ENCODE measurements around the gene FBXW7. TPM values are rescaled to one million over a fixed set of nuclear protein-coding genes. Genes with fewer than 3 reads are reported as not detected.

The FBXW7 gene
- total and polyA plus RNA-seq, 2 of the 8 experiments (the other 6 are each of a cell fraction or from before 2014, with no cell fraction given): 6.0 to 26.7 TPM

GRCh38 chr4:152316969-152317368 lies 218.9 kb downstream of the FBXW7 start:
- H3K4me2 ChIP-seq (ENCODE audit: insufficient read depth in 1 of 2, low read depth in 2 of 2, low read length in 2 of 2): no peak overlapping the region
- no peak overlapping the region for H2BK12ac ChIP-seq (ENCODE audit: low read depth, low read length)
- no peak overlapping the region for H2AFZ ChIP-seq (ENCODE audit: low read length)
- no peak overlapping the region for H2BK20ac ChIP-seq (ENCODE audit: low read length)
- no peaks in the 10 kb centered on the region for H3K27me3 ChIP-seq (replicated peaks in 1 of 4; ENCODE audit: control insufficient read depth in 3 of 4, extremely low read depth in 1 of 4, insufficient read depth in 3 of 4, low read length in 3 of 4)
- H3K4ac ChIP-seq (replicated peaks; ENCODE audit: insufficient read length, low read depth, low read length): no peak overlapping the region
- H3K18ac ChIP-seq (ENCODE audit: extremely low read depth, low read length): no peak overlapping the region
- POLR2A ChIA-PET (ENCODE audit: partially characterized antibody): no interaction called here
- no peaks in the 10 kb centered on the region for H3K23me2 ChIP-seq (ENCODE audit: low read depth, low read length)
- H4K5ac ChIP-seq (ENCODE audit: insufficient read length, low read depth, low read length): no peak overlapping the region
- no peak overlapping the region for H3K23ac ChIP-seq (ENCODE audit: insufficient read length)
- FAIRE-seq: no peak
- H2BK120ac ChIP-seq (replicated peaks; ENCODE audit: low read depth, low read length): no peak overlapping the region
- H3K79me1 ChIP-seq (ENCODE audit: low read depth, low read length): no peaks in the 10 kb centered on the region
- no peaks in the 10 kb centered on the region for H3K36me3 ChIP-seq (ENCODE audit: control insufficient read depth in 2 of 4, insufficient read depth in 4 of 4, low read length in 3 of 4)
- H3K27ac ChIP-seq (ENCODE audit: low read depth, low read length): no peak overlapping the region
- H3K79me2 ChIP-seq (ENCODE audit: control insufficient read depth in 1 of 2, insufficient read depth in 2 of 2, low read length in 2 of 2): no peaks in the 10 kb centered on the region
- H3K9me3 ChIP-seq (ENCODE audit: insufficient read depth in 2 of 2, low read depth in 1 of 2, low read length in 1 of 2): no peaks in the 10 kb centered on the region
- H3K14ac ChIP-seq (ENCODE audit: insufficient read length): no peak overlapping the region
- H4K91ac ChIP-seq (replicated peaks; ENCODE audit: insufficient read length, low read length): no peak overlapping the region
- no peak overlapping the region for H3K4me3 ChIP-seq (ENCODE audit: extremely low read depth in 1 of 4, insufficient read depth in 2 of 4, low read depth in 3 of 4, low read length in 4 of 4)
- H3K9ac ChIP-seq (replicated peaks in 1 of 4; ENCODE audit: extremely low read depth in 1 of 4, low read depth in 3 of 4, low read length in 3 of 4): no peak overlapping the region
- H2BK15ac ChIP-seq (ENCODE audit: low read length): no peak overlapping the region
- CTCF ChIA-PET (ENCODE audit: partially characterized antibody): interaction anchor here (0.7 to 1.6 kb wide), 2 partner anchors 9 to 68 kb away, joined by 3 to 4 read pairs; no protein-coding TSS in a partner anchor
- 92% methylated on average over 3 of the region's 3 CpGs; no CpG with 5 or more reads in 1 of the 2 experiments for WGBS, 2 experiments (ENCODE audit: extremely low coverage in 1 of 2, insufficient coverage in 1 of 2, insufficient read length in 1 of 2, insufficient replicate concordance in 2 of 2, low coverage in 1 of 2, low lambda C conversion rate in 2 of 2, missing lambda C conversion rate in 1 of 2)
- no peak overlapping the region for H2BK5ac ChIP-seq (ENCODE audit: low read depth, low read length)
- 0 out of 7 replicates have a peak, but pooled peaks cover 0 to 3% (median 0%) of the 10 kb centered on the region in 4 experiments for H3K4me1 ChIP-seq (replicated peaks in 1 of 4; ENCODE audit: control insufficient read depth in 3 of 4, insufficient read depth in 4 of 4, low read length in 3 of 4)
- no peaks in the 10 kb centered on the region for H4K20me1 ChIP-seq (replicated peaks in 1 of 2; ENCODE audit: control insufficient read depth in 1 of 2, insufficient read depth in 2 of 2, low read length in 2 of 2)
- no peak overlapping the region for H4K8ac ChIP-seq (ENCODE audit: extremely low read depth, insufficient read depth, low read length)
- H2AK5ac ChIP-seq (ENCODE audit: low read depth, low read length): no peak overlapping the region
- no peak overlapping the region for H3K56ac ChIP-seq (replicated peaks; ENCODE audit: insufficient read length, low read depth, low read length)
- no peak for DNase-seq (ENCODE audit: low read depth in 1 of 2, low spot score in 2 of 2)
- no peak for TF ChIP-seq HDAC6 (IDR thresholded peaks at IDR 0.05; ENCODE audit: low read depth, low read length)
- no peak for TF ChIP-seq POU5F1 (IDR thresholded peaks at IDR 0.05; ENCODE audit: low read depth, low read length)
- no peak for TF ChIP-seq CHD2 (IDR thresholded peaks at IDR 0.05; ENCODE audit: low read length)
- TF ChIP-seq USF2 (IDR thresholded peaks at IDR 0.05; ENCODE audit: low read length): no peak
